Neural cell (in vitro differentiated cells): ENCODE data around the gene RIMS1. TPM values are rescaled to one million over a fixed set of nuclear protein-coding genes. Genes with fewer than 3 reads are reported as not detected.

Experiments
- H2AFZ ChIP-seq: fragments of 200-600, 300-800 bp; sonication (generic), shearing (Covaris generic); 2 replicates; pipeline ENCODE4 v1.6.0; 2014; ENCODE audit warnings: low read depth, mild to moderate bottlenecking, antibody characterized with exemption, low read length, moderate library complexity
- H3F3A ChIP-seq: fragments of 200-600 bp; shearing (Covaris generic); 2 replicates; pipeline ENCODE4 v1.6.1; 2016; ENCODE audit warnings: mild to moderate bottlenecking, moderate library complexity, mixed read lengths, antibody characterized with exemption, low read length; ENCODE audit not compliant: insufficient read depth, poor library complexity, severe bottlenecking
- H3K27ac ChIP-seq: fragments of 200-600, 300-800 bp; sonication (generic), shearing (Covaris generic); 2 replicates; pipeline ENCODE4 v1.5.1; 2014; ENCODE audit warnings: mild to moderate bottlenecking, low read length, moderate library complexity
- H3K27me3 ChIP-seq: fragments of 300-800, 200-600 bp; sonication (generic), shearing (Covaris generic); 2 replicates; pipeline ENCODE4 v1.6.0; 2014; ENCODE audit warnings: mild to moderate bottlenecking, low read depth, low read length, moderate library complexity; ENCODE audit not compliant: insufficient read depth
- H3K36me3 ChIP-seq: fragments of 300-800, 200-600 bp; sonication (generic), shearing (Covaris generic); 2 replicates; pipeline ENCODE4 v1.5.1; 2014; ENCODE audit warnings: mild to moderate bottlenecking, antibody characterized with exemption, low read length, moderate library complexity; ENCODE audit not compliant: insufficient read depth
- H3K4me2 ChIP-seq: fragments of 300-800, 200-600 bp; sonication (generic), shearing (Covaris generic); 2 replicates; pipeline ENCODE4 v1.6.0; 2014; ENCODE audit warnings: mild to moderate bottlenecking, low read length
- H3K4me3 ChIP-seq: fragments of 300-800, 200-600 bp; sonication (generic), shearing (Covaris generic); 2 replicates; pipeline ENCODE4 v1.5.1; 2014; ENCODE audit warnings: mild to moderate bottlenecking, low read length, moderate library complexity
- H3K79me2 ChIP-seq: fragments of 200-600 bp; shearing (Covaris generic); replicated peaks from 2 replicates; pipeline ENCODE4 v1.6.0; 2014; ENCODE audit warnings: mild to moderate bottlenecking, low read length, moderate library complexity; ENCODE audit not compliant: insufficient read depth
- H3K9ac ChIP-seq: fragments of 300-800, 200-600 bp; sonication (generic), shearing (Covaris generic); 2 replicates; pipeline ENCODE4 v1.6.1; 2016; ENCODE audit warnings: mild to moderate bottlenecking, low read length, mixed read lengths
- H3K9me2 ChIP-seq: fragments of 200-600 bp; shearing (Covaris generic); 2 replicates; pipeline ENCODE4 v1.6.1; 2016; ENCODE audit warnings: mild to moderate bottlenecking, low read length, mixed read lengths; ENCODE audit not compliant: insufficient read depth
- H3K9me3 ChIP-seq: fragments of 200-600, 300-800 bp; sonication (generic), shearing (Covaris generic); 2 replicates; pipeline ENCODE4 v1.6.1; 2016; ENCODE audit warnings: mild to moderate bottlenecking, mixed run types, low read length, moderate library complexity, mixed read lengths
- H4K20me1 ChIP-seq: fragments of 200-600 bp; shearing (Covaris generic); 2 replicates; pipeline ENCODE4 v1.6.1; 2016; ENCODE audit warnings: mild to moderate bottlenecking, mixed run types; ENCODE audit not compliant: insufficient read depth
- CTCF ChIP-seq: fragments of 450-650 bp; IDR thresholded peaks from 2 replicates; pipeline ENCODE4 v1.5.1; 2014; ENCODE audit warnings: antibody characterized with exemption, mild to moderate bottlenecking, moderate library complexity; ENCODE audit not compliant: poor library complexity, severe bottlenecking
- EP300 ChIP-seq: fragments of 450-650 bp; conservative IDR thresholded peaks from 2 replicates; pipeline ENCODE4 v1.6.1; 2014; ENCODE audit warnings: antibody characterized with exemption, mild to moderate bottlenecking, moderate library complexity; ENCODE audit not compliant: poor library complexity, severe bottlenecking
- EZH2 ChIP-seq: fragments of 200-600, 300-800 bp; shearing (Covaris generic), sonication (generic); IDR thresholded peaks from 2 replicates; pipeline ENCODE4 v1.6.1; 2014; ENCODE audit warnings: antibody characterized with exemption, low read length, borderline replicate concordance, mild to moderate bottlenecking; ENCODE audit not compliant: insufficient read depth, poor library complexity, severe bottlenecking
- MXI1 ChIP-seq: fragments of 450-650 bp; conservative IDR thresholded peaks from 2 replicates; pipeline ENCODE4 v1.6.1; 2014; ENCODE audit warnings: antibody characterized with exemption, mild to moderate bottlenecking; ENCODE audit not compliant: poor library complexity, severe bottlenecking
- POLR2AphosphoS5 ChIP-seq: IDR thresholded peaks from 2 replicates; pipeline ENCODE4 v1.6.1; 2012
- RAD21 ChIP-seq: fragments of 450-650 bp; conservative IDR thresholded peaks from 2 replicates; pipeline ENCODE4 v1.6.1; 2014; ENCODE audit warnings: antibody characterized with exemption, mild to moderate bottlenecking, moderate library complexity
- REST ChIP-seq: IDR thresholded peaks from 2 replicates; pipeline ENCODE4 v1.6.1; 2012; ENCODE audit warnings: borderline replicate concordance
- SMC3 ChIP-seq: fragments of 450-650 bp; conservative IDR thresholded peaks from 2 replicates; pipeline ENCODE4 v1.6.1; 2014; ENCODE audit warnings: antibody characterized with exemption, mild to moderate bottlenecking, moderate library complexity; ENCODE audit not compliant: poor library complexity
- TAF1 ChIP-seq: IDR thresholded peaks from 2 replicates; pipeline ENCODE4 v1.6.1; 2012; ENCODE audit warnings: low read depth
- polyA plus RNA-seq: library from polyadenylated mRNA; depleted of rRNA; stranded (reverse); fragments of >200 nt; gene quantifications from 2 replicates; pipeline ENCODE4 v1.2.3, GENCODE V29; 2014

The RIMS1 gene
- polyA plus RNA-seq, 1 donor from 2014 or later, result 17.8 TPM

- no peaks in the 10 kb centered on the region for H3K9me3 ChIP-seq
- no peaks in the 10 kb centered on the region for H3K79me2 ChIP-seq
- H3K4me3 ChIP-seq, result no peak overlapping the region
- H3K36me3 ChIP-seq, result no peaks in the 10 kb centered on the region
- no peaks in the 10 kb centered on the region for H3K27me3 ChIP-seq
- no peak overlapping the region for H2AFZ ChIP-seq
- no peaks in the 10 kb centered on the region for H3F3A ChIP-seq
- no peak overlapping the region for H3K4me2 ChIP-seq
- no peaks in the 10 kb centered on the region for H4K20me1 ChIP-seq
- TF ChIP-seq RAD21 (no peak), REST (no peak), TAF1 (no peak), SMC3 (no peak), EZH2 (no peak), CTCF (no peak), MXI1 (no peak), EP300 (no peak), POLR2AphosphoS5 (no peak)
- H3K9ac ChIP-seq, result no peak overlapping the region
- H3K27ac ChIP-seq, result no peak overlapping the region
- H3K9me2 ChIP-seq, result no peaks in the 10 kb centered on the region
Observed at GRCh38 chr6:71977884-71978283, 91.5 kb downstream of the RIMS1 start.

GRCh38 chr6:71979911-71980310 lies 93.6 kb downstream of the RIMS1 start:
- Histone ChIP-seq H2AFZ (no peak overlapping the region), H3K9me3 (no peaks in the 10 kb centered on the region), H3F3A (no peaks in the 10 kb centered on the region), H3K4me2 (no peak overlapping the region), H3K27ac (no peak overlapping the region), H3K4me3 (no peak overlapping the region), H3K27me3 (no peaks in the 10 kb centered on the region), H3K9me2 (no peaks in the 10 kb centered on the region), H3K79me2 (no peaks in the 10 kb centered on the region), H3K9ac (no peak overlapping the region), H3K36me3 (no peaks in the 10 kb centered on the region), H4K20me1 (no peaks in the 10 kb centered on the region)
- TF ChIP-seq EP300 (no peak), POLR2AphosphoS5 (no peak), REST (no peak), MXI1 (no peak), SMC3 (no peak), EZH2 (no peak)
